Suprapubic skin (tissue), 3 donors: Measurements from ENCODE around the gene SMCO2.

Source experiments
- POLR2AphosphoS5 ChIP-seq, 3 donors: sonication (generic); formaldehyde crosslinking; IDR thresholded peaks; one replicate each; pipeline ENCODE4 v1.6.1; 2017; ENCODE audit warnings: antibody characterized with exemption in 3 of 3
- TF ChIP-seq, protein P1 (sequence below), 2 donors: fragments of 200-600 bp in 1 of 2; fragments of 450-650 bp in 1 of 2; sonication (generic) in 1 of 2; IDR thresholded peaks; one replicate each; pipeline ENCODE4 v1.5.1; 2016 to 2019; ENCODE audit warnings: antibody characterized with exemption in 2 of 2, mild to moderate bottlenecking in 1 of 2, moderate library complexity in 1 of 2

DNA sequence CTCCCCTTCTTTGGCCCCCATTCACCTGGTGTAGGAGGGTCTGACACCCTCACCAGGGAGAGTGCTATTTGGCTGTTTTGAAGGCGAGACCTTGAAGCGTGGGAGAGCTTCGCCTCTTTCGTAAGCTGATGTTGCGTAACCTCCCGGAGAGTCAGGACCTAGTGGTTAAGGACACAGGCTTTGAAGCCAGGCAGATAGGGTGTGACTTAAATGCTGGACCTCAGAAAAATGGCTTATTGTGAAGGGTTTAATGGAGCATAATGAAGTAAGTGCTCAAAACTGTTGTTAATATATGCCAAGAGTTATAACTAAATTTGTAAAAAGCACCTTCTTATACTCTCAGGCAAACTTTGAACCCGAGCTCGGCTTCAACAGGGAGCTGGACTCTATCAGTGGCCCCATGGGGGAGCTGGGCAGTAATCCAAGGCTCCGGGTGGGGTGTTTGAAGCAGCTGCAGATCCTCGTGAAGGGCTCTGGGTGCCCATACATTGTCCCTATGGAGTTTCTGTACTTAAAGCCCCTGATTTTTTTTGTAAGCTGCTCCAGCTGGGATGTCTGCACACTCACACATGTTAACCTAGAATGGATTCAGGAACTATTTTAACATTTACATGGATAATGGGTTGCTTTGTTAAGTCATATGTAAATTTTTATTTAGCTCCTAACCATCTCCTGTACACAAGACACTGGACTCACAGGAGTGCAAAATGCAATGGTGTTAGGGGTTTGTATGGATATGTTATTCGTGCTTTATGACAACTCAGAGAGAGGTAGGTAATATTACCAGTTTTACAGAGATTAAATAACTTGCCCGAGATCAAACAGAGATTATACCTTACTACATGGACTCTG, 103.5 kb downstream of the SMCO2 start:
- TF ChIP-seq, protein P1, sequence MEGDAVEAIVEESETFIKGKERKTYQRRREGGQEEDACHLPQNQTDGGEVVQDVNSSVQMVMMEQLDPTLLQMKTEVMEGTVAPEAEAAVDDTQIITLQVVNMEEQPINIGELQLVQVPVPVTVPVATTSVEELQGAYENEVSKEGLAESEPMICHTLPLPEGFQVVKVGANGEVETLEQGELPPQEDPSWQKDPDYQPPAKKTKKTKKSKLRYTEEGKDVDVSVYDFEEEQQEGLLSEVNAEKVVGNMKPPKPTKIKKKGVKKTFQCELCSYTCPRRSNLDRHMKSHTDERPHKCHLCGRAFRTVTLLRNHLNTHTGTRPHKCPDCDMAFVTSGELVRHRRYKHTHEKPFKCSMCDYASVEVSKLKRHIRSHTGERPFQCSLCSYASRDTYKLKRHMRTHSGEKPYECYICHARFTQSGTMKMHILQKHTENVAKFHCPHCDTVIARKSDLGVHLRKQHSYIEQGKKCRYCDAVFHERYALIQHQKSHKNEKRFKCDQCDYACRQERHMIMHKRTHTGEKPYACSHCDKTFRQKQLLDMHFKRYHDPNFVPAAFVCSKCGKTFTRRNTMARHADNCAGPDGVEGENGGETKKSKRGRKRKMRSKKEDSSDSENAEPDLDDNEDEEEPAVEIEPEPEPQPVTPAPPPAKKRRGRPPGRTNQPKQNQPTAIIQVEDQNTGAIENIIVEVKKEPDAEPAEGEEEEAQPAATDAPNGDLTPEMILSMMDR (IDR thresholded peaks at IDR 0.05): no peak
- peak in 2 of 3 donors; percentile 51 to 90 for TF ChIP-seq POLR2AphosphoS5 (IDR thresholded peaks at IDR 0.05)
